OCI-LY3 (cell line): ENCODE measurements around the gene PBX3.

ENCODE experiments used
- CTCF ChIP-seq: fragments of 200-600, 300-600 bp; sonication (generic); IDR thresholded peaks from 2 replicates; pipeline ENCODE4 v1.5.1; 2014; ENCODE audit warnings: antibody characterized with exemption, low read length, low read depth
- EZH2phosphoT487 ChIP-seq: fragments of 200-600 bp; shearing (Covaris generic); IDR thresholded peaks from 2 replicates; pipeline ENCODE4 v1.6.1; 2018; ENCODE audit warnings: antibody characterized with exemption, mixed run types, low read depth

GRCh38 chr9:125964702-125965225, 217.6 kb downstream of the PBX3 start:
- no peak for TF ChIP-seq CTCF
- no peak for TF ChIP-seq EZH2phosphoT487
